ENCODE measurements around the gene LHFPL2. TPM values are rescaled to one million over a fixed set of nuclear protein-coding genes. Genes with fewer than 3 reads are reported as not detected.
A peak's percentile ranks its signal among the peaks of the same experiment; 100 is the strongest.
"Not testable (repeated sequence)": the region's sequence is repeated elsewhere in the genome, so short reads cannot be mapped to it uniquely, and the experiment has no call there.

The LHFPL2 gene, protein sequence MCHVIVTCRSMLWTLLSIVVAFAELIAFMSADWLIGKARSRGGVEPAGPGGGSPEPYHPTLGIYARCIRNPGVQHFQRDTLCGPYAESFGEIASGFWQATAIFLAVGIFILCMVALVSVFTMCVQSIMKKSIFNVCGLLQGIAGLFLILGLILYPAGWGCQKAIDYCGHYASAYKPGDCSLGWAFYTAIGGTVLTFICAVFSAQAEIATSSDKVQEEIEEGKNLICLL
- polyA plus RNA-seq (ENCODE audit: insufficient read length in 4 of 4), result 10 to 100 TPM; 48.4 to 62.2 (median 56.3) TPM

DNA sequence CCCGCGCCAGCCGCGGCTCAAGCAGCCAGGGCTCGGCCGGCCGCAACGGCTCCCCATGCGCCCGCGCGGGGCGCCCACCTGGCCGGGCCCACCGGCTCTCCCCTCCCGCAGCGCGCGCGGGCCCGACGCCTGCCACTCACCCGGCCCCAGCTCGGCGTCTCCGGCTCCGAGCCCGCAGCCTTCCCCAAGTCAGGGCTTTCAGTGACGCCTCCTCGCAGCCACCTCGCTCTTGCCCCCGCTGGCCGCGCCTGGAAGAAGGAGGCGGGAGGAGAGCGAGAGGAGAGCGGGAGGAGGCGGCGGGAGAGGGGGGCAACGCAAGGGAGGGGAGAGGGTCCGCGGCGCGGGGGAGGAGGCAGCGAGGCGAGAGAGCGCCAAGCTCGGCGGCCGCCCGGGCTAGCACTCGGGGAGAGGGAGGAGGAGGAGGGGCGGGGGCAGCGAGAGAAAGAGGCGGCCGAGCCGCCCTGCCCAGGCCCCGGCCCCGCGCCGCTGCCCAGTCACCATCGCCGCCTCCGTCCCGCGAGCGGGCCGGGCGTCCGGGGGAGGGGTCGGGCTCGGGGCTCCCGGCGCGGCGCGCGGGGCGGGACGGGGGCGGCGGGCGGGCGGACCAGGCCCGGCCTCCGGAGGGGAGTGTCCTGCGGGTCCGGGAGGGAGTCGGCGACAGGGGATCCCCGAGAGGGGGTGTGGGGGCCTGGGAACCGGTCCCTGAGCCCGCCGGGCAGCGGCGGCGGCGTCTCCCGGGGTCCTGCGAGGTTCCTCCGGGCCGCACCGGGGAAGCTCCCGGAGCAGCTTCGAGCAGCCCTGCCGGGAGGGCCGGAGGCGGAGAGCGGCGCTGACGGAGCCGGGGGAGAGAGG is at the start of gene LHFPL2:
Gene LHFPL2 (minus strand): TSS at position 414 of the 852 bp plus-strand sequence. CDS start 138,559 bp downstream, outside the sequence.
- DNase-seq (ENCODE audit: low read depth in 4 of 4, low spot score in 3 of 4), result peak in 1 of 4 donors; percentile 71

DNA sequence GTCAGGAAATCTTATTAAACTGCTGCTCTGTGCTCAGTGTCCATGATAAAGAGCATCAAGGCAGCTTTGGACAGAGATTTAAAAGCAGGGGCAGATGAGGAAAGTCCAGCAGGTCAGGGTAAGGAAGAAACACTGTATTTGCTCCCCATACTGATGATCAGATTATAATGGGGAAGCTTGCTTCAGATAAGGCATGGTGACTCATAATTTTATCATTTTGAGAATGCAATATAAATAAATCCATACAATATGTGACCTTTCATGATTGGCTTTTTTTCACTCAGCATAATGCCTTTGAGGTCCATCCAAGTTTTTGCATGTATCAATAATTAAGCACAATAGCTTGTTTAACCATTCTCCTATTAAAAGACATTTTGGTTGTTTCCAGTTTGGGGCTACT is 48.1 kb upstream of the LHFPL2 start:
- DNase-seq (ENCODE audit: low read depth in 4 of 4, low spot score in 3 of 4), result no peak

DNA sequence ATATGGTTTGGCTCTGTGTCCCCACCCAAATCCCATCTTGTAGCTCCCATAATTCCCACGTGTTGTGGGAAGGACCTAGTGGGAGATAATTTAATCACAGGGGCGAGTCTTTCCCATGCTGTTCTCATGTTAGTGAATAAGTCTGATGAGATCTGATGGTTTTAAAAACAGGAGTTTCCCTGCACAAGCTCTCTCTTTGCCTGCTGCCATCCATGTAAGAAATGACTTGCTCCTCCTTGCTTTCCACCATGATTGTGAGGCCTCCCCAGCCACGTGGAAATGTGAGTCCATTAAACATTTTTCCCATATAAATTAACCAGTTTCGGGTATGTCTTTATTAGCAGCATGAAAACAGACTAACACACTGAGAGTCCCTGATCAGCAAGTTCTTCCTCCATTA is 47.5 kb upstream of the LHFPL2 start:
- DNase-seq (ENCODE audit: low read depth in 4 of 4, low spot score in 3 of 4), result not testable (repeated sequence)

DNA sequence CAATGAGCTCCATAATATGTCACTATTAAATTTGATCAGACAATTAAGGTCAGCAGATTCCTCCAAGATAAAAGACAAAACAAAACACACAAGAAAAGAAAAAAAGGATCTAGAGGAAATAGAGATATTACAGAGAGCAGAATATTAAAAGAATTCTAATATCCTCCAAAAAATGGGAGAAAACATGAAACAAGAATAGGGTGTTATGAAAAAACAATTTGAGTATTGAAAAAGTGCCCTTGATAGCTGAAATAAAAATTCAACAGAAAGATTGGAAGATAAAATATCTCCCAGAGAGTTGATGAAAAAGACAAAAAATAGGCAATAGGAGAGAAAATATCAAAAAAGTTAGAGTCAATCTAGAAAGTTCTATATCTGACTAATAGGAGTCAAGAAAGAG is 44.8 kb upstream of the LHFPL2 start:
- no peak for DNase-seq (ENCODE audit: low read depth in 4 of 4, low spot score in 3 of 4)

DNA sequence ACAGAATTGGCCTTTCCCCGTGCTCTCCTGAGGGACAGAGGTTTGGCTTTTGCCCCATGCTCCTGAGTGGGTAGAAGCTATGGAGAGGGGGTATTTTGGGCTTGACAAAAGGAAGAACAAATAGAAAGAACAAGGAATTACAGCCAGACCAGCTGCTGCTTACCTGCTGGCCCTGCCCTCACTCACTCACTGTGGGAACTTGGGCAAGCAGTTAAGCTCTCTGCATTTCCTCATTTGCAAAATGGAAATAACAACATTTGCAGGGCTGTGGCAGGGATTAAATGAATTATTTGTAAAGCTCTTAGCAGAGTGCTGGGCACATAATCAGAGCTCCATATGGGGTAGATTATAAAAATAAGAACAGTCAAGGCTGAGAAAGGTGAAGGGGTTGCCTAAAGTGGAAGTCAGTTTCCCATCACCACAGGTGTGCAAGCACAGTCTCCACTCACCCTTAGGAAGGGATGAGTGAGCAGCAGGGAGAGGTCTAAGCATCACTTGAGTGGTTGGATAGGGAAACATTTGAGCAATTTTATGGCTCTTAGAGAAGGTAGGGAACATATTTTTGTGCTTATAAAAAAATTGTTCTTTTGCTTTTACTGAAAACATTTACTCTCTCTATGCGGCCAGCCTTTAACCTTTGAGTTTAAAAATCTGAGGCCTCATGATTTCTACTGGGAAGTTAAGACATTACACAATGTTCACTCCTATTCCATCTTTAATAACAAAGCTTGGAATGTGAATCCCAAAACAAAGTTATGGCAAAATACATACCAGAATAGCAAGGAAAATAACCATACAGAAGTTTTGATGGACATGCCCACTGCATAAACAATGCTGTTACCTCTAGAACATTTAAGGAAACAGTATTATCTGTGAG is 42.8 kb upstream of the LHFPL2 start:
- no peak for DNase-seq (ENCODE audit: low read depth in 4 of 4, low spot score in 3 of 4)

DNA sequence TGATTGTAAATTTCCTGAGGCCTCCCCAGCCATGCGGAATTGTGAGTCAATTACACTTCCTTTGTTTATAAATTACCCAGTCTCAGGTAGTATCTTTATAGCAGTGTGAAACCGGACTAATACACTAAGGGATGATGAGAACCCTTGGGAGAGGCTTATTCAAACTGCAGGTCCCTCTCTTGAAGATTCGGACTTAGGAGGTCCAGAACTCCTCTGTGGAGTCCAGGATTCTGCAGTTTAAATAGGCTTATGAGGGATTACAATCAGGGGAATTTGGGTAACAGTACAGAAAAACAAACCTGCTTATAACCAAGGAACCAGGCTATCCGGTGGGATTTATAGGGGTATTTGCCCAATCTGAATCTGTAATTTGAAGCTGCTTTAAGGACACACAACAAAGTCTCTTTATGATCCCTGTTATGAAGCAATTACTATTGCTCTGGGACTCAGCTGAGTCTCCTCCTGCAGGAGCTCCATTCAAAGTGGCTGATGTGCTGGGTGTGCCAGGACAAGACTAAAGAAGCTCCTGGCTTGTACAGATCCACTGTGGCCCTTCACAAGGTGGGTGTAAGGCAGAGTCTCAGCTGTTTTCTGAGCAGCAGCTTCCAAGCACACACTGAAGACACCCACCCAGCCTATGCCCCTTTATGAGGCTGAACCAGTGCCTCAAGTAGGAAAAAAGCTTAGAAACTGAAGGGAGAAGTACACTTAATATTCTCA is 41.8 kb upstream of the LHFPL2 start:
- no peak for DNase-seq (ENCODE audit: low read depth in 4 of 4, low spot score in 3 of 4)

DNA sequence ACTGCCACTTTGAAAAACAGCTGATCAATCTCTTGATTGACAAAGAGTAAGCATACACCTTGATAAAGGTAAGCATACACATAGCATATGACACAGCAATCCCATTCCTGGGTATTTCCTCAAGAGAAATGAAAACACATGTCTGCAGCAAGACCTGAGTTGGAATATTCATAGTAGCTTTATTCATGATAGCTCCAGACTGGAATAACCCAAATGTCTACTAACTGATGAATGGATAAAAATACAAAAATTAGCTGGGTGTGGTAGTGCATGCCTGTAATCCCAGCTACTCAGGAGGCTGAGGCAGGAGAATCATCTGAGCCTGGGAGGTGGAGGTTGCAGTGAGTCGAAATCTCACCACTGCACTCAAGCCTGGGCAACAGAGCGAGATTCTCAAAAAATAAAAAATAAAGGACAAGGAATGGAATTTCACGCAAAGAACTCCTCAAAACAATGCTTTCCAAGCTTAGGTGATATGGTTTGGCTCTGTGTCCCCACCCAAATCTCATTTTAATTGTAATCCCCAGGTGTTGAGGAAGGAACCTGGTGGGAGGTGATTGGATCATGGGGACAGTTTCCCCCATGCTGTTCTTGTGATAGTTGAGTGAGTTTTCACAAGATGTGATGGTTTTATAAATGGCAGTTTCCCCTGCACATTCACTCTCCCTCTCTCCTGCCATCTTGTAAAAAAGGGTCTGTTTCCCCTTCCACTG is 41.1 kb upstream of the LHFPL2 start:
- DNase-seq (ENCODE audit: low read depth in 4 of 4, low spot score in 3 of 4), result no peak

DNA sequence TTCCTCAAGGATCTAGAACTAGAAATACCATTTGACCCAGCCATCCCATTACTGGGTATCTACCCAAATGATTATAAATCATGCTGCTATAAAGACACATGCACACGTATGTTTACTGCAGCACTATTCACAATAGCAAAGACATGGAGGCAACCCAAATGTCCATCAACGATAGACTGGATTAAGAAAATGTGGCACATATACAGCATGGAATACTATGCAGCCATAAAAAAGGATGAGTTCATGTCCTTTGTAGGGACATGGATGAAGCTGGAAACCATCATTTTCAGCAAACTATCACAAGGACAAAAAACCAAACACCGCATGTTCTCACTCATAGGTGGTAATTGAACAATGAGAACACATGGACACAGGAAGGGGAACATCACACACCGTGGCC is 38.9 kb upstream of the LHFPL2 start:
- not testable (repeated sequence) for DNase-seq (ENCODE audit: low read depth in 4 of 4, low spot score in 3 of 4)

DNA sequence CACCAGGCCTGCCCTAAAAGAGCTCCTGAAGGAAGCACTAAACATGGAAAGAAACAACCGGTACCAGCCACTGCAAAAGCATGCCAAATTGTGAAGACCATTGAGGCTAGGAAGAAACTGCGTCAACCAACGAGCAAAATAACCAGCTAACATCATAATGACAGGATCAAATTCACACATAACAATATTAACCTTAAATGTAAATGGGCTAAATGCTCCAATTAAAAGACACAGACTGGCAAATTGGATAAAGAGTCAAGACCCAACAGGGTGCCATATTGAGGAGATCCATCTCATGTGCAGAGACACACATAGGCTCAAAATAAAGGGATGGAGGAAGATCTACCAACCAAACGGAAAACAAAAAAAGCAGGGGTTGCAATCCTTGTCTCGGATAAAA is 35.3 kb upstream of the LHFPL2 start:
- not testable (repeated sequence) for DNase-seq (ENCODE audit: low read depth in 4 of 4, low spot score in 3 of 4)

DNA sequence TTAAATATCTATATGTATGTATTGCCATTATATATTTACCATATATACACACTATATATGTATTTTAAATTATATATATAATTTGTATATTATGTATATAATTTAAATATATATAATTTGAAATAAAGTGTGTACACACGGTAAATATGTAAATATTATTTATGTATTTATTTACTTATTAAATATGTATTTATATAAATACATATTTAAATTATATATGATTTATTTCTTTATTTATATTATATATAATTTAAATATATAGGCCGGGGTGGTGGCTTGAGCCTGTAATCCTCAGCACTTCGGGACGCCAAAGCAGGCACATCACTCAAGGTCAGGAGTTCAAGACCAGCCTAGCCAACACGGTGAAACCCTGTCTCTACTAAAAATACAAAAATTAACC is 31.3 kb upstream of the LHFPL2 start:
- no peak for DNase-seq (ENCODE audit: low read depth in 4 of 4, low spot score in 3 of 4)

DNA sequence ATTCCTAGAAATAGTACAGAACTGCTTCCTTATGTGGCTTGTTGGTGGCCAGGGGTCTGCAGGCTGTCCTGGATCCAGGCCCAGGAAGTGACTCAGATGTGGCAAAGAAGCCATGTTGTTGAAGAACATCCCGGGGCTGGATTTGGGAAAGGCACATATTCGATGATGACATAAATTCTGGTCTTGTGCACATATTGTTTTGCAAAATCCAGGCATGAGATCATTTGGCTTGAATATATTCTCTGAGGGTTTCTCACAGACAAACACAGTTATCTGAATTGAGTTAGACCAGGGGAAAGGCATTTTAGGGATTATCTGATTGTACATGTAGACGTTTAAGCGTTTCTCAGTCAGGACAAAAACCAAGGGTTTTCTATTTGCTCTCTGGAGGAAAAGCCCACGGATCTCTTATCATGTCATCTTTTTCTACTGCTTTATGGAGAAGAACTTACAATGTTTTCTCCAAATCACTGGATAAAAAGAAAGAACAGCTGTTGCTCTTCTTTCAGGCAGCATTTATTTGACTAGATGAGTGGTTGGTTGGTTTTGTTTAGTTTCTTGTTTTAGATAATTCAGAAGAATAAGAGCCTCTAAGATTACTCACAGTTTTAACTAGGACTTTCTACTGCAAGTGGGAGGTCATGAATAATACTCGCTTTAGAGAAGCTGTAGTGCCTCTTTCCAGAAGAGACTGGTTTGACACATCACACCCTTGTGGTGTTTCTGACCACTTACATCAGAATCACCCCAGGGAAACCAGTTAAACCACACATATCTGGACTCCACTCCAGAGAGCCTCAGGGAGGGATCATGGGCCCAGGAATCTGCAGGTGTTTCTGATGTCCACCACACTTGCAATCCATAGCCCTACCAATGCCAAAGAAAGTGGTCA is 29.5 kb upstream of the LHFPL2 start:
- DNase-seq (ENCODE audit: low read depth in 4 of 4, low spot score in 3 of 4), result no peak

DNA sequence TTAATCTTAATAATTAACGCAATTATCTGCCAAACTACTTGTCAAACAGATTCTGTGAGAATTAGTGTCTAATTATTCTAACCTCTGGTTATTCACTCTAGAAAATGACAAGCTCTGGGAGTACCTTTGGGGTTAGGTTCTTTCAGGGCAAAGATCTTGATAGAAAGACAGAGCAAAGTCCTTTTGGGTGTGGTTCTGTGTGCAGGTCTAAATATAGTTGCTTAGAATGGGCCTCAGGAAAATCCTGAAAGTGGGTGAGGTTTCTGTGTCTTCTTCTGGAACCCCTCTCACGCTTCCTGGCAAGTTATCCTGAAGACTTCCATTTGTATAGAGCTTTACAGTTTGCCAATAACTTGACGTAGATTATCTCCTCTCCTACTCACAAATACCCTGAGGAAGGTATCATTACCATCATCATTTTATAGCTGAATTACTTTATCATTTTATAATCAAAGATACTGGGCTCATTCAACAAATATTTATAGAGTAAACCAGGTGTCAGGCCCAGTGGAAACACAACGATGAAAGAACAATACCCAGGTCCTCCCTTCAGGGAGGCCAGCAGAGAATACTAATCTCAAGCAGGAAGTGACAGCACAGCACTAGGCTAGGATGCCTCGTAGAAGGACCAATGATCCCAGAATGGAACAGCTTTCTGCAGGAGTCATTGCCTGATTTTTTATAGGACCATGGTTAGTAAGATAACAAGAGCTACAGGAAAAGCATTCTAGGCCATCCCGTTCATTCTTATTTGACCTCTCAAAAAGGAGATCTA is 27.6 kb upstream of the LHFPL2 start:
- no peak for DNase-seq (ENCODE audit: low read depth in 4 of 4, low spot score in 3 of 4)

DNA sequence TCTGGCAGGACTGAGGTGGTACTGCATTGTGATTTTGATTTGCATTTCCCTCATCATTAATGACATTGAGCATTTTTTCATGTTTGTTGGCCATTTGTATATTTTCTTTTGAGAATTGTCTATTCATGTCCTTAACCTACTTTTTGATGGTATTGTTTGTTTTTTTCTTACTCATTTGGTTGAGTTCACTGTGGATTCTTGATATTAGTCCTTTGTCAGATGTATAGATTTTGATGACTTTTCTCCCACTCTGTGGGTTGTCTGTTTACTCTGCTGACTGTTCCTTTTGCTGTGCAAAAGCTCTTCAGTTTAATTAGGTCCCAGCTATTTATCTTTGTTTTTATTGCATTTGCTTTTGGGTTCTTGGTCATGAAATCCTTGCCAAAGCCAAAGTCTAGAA is 25.3 kb upstream of the LHFPL2 start:
- DNase-seq (ENCODE audit: low read depth in 4 of 4, low spot score in 3 of 4), result not testable (repeated sequence)

DNA sequence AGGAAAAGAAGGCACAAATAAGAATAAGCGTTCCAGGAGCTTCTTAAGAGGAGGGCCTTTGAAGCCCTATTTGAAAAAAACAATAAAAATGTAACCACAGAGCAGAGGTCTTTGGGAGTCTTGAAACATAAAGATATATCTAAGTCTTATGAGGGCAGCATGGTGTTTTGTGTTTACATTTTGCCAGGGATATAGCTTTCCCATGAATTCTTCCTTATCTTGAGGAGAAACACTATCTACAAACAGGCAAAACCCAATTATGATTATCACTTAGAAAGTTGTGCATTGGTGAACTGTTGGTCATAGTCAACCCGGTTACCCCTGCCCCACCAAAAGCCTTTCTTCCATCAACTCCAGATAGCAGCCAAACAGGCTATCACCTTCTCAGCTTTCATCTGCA is 23.6 kb upstream of the LHFPL2 start:
- DNase-seq (ENCODE audit: low read depth in 4 of 4, low spot score in 3 of 4), result no peak

DNA sequence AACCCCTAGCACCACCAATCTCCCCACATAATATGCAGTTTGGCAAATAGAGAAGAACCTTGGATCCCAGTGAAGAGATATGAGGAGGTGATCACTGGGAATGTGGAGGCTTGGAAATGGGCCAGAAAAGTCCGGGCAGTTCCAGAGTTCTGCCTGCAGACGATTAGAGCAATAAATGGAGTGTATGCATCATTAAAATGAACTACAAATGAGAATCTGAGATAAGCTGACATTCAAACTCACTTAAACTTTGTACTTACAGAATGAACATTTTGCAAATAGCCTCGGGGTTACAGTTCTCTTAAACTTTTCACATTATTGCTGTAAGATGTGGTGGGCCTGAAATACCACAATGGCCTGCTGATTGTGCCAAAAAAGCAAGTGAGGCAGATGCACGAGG is 23.0 kb upstream of the LHFPL2 start:
- DNase-seq (ENCODE audit: low read depth in 4 of 4, low spot score in 3 of 4), result no peak

DNA sequence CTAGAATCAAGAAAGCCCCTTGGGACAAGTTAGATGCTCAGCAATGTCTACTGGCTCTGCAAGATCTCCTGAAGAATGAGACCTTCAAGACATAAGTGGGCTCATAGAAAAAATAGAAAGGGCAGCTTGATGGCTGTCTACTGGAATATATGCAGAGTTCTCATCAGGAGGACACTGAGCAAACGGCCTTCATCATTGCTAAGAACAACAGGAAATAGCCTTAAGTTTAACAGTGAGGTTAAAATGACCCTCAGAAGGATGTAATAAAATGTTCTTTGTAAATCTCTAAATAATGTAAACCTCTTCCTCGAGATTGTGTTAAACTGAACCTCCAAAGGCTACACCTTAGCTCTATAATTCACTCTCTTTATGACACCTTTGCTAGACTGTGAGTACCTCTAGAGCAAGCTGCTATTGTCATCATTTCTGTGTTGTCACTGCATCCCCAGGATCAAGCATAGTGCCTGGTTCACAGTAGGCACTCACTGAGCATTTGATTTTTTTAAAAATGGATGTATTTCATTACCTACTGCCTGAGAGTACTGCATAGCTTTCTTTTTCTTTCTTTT is 22.2 kb upstream of the LHFPL2 start:
- DNase-seq (ENCODE audit: low read depth in 4 of 4, low spot score in 3 of 4), result no peak

DNA sequence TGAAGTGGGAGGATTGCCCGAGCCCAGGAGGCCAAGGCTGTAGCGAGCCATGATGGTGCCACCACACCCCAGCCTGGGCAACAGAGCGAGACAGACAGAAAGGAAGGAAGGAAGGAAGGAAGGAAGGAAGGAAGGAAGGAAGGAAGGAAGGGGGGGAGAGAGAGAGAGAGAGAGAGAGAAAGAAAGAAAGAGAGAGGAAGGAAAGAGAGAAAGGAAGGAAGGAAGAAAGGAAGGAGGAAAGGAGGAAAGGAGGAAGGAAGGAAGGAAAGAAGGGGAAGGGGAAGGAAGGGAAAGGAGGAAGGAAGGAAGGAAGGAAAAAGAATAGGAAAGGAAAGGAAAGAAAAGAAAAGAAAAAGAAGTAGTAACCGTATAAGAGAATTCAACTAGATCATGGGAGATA is 20.8 kb upstream of the LHFPL2 start:
- DNase-seq (ENCODE audit: low read depth in 4 of 4, low spot score in 3 of 4), result no peak

Data from left renal pelvis (tissue), 4 donors.